HepG2 (cell line): ENCODE results near the gene SLCO1B1. TPM values are rescaled to one million over a fixed set of nuclear protein-coding genes. Genes with fewer than 3 reads are reported as not detected.
"Not testable (repeated sequence)": the region's sequence is repeated elsewhere in the genome, so short reads cannot be mapped to it uniquely, and the experiment has no call there.

Source experiments
- ATAC-seq: fragments of 200-7000 bp; cut with Tn5 transposase; 3 replicates; pipeline ENCODE4 v1.9.1; 2020; ENCODE audit warnings: mild to moderate bottlenecking, moderate library complexity
- BruUV-seq: library from RNA; stranded (reverse); fragments of 400-500 nt; replicated peaks from 2 replicates; lab custom pipeline; 2021; lab: Mats Ljungman, UMichigan
- CTCF ChIA-PET: fragments of 300-600 bp; formaldehyde crosslinking; extraction: SDS; loops from one replicate; lab custom pipeline; 2021; ENCODE audit warnings: low total read pairs, inconsistent platforms, low intra/inter-chr PET ratio; lab: Yijun Ruan, JAX
- POLR2A ChIA-PET: fragments of 350-600 bp; sonication (Branson Sonifier 250); formaldehyde crosslinking; loops from one replicate; lab custom pipeline; 2020; ENCODE audit warnings: antibody characterized with exemption, inconsistent platforms; lab: Yijun Ruan, JAX
- DNase-seq: peaks from one replicate; pipeline ENCODE4 v3.0.0-alpha.2; 2015; ENCODE audit warnings: low spot score
- FAIRE-seq: peaks from 3 replicates; lab custom pipeline; 2011; peaks lifted over from hg19 to GRCh38; lab: Jason Lieb, UNC
- H2AFZ ChIP-seq: one replicate; pipeline ENCODE4 v1.6.1; 2011; ENCODE audit warnings: low read length, inconsistent platforms
- H3K27ac ChIP-seq: fragments of 300-600 bp; 3 replicates; pipeline ENCODE4 v1.8.0; 2011; ENCODE audit warnings: mixed run types, mild to moderate bottlenecking, mixed read lengths, low read length, inconsistent platforms; ENCODE audit not compliant: insufficient read depth; ENCODE audit errors: extremely low read length
- H3K27me3 ChIP-seq, 2 experiments: fragments of 200-600 bp in 1 of 2; 2 replicates in 1 of 2; 3 replicates in 1 of 2; pipeline versions ENCODE4 v1.6.0 to v1.8.0; 2011; ENCODE audit warnings: low read length in 2 of 2, mild to moderate bottlenecking in 2 of 2, moderate library complexity in 2 of 2, inconsistent platforms in 1 of 2; ENCODE audit not compliant: insufficient read depth in 2 of 2, control insufficient read depth in 1 of 2
- H3K36me3 ChIP-seq, 2 experiments: fragments of 200-600 bp in 1 of 2; replicated peaks in 1 of 2; 2 replicates in 1 of 2; 3 replicates in 1 of 2; pipeline versions ENCODE4 v1.5.1 to v1.8.0; 2011; ENCODE audit warnings: low read length in 2 of 2, inconsistent platforms in 1 of 2; ENCODE audit not compliant: insufficient read depth in 2 of 2, control insufficient read depth in 1 of 2
- H3K4me1 ChIP-seq: 2 replicates; pipeline ENCODE4 v1.5.1; 2012; ENCODE audit warnings: low read length, inconsistent platforms; ENCODE audit not compliant: insufficient read depth
- H3K4me2 ChIP-seq: 2 replicates; pipeline ENCODE4 v1.6.0; 2011; ENCODE audit warnings: low read depth, low read length, inconsistent platforms
- H3K4me3 ChIP-seq, 3 experiments: fragments of 200-600 bp in 1 of 3; sonication (generic), shearing (Covaris generic) in 1 of 3; replicated peaks in 1 of 3; 2 replicates each; pipeline ENCODE4 v1.5.1; 2011 to 2016; ENCODE audit warnings: low read length in 3 of 3, inconsistent platforms in 2 of 3, low read depth in 2 of 3, mild to moderate bottlenecking in 2 of 3, control low read depth in 1 of 3, mixed read lengths in 1 of 3; ENCODE audit not compliant: insufficient read depth in 1 of 3
- H3K79me2 ChIP-seq: one replicate; pipeline ENCODE4 v1.6.1; 2011; ENCODE audit warnings: low read length, inconsistent platforms; ENCODE audit not compliant: insufficient read depth
- H3K9ac ChIP-seq: 2 replicates; pipeline ENCODE4 v1.6.0; 2011; ENCODE audit warnings: mild to moderate bottlenecking, low read depth, low read length, inconsistent platforms; ENCODE audit not compliant: insufficient read depth
- H3K9me3 ChIP-seq: 2 replicates; pipeline ENCODE4 v1.5.1; 2012; ENCODE audit warnings: mild to moderate bottlenecking, low read length
- H4K20me1 ChIP-seq: 2 replicates; pipeline ENCODE4 v1.6.0; 2011; ENCODE audit warnings: inconsistent platforms, mild to moderate bottlenecking, low read length, moderate library complexity; ENCODE audit not compliant: insufficient read depth
- FOXA3 ChIP-seq: IDR thresholded peaks from 2 replicates; pipeline ENCODE4 v1.6.1; 2016; ENCODE audit warnings: missing genetic modification reagents, missing compliant biosample characterization
- KDM1A ChIP-seq: IDR thresholded peaks from 2 replicates; pipeline ENCODE4 v1.6.1; 2016; ENCODE audit warnings: missing compliant biosample characterization
- MEIS2 ChIP-seq: sonication (generic); formaldehyde crosslinking; IDR thresholded peaks from 2 replicates; pipeline ENCODE4 v1.9.0; 2021; ENCODE audit warnings: mild to moderate bottlenecking, missing genetic modification reagents
- NR2F1 ChIP-seq, 2 experiments: fragments of 450-650 bp in 1 of 2; formaldehyde crosslinking in 1 of 2; IDR thresholded peaks; 2 replicates each; pipeline versions ENCODE4 v1.5.0 to v1.6.1; 2016 to 2020; ENCODE audit warnings: mild to moderate bottlenecking in 1 of 2, missing compliant biosample characterization in 1 of 2, missing genetic modification reagents in 1 of 2, moderate library complexity in 1 of 2
- ZNF10 ChIP-seq: sonication (generic); formaldehyde crosslinking; IDR thresholded peaks from 2 replicates; pipeline ENCODE4 v1.4.0; 2020; ENCODE audit warnings: mild to moderate bottlenecking, low read depth, missing genetic modification reagents, borderline replicate concordance
- ZNF180 ChIP-seq: sonication (generic); formaldehyde crosslinking; IDR thresholded peaks from 2 replicates; pipeline ENCODE4 v1.4.0; 2020; ENCODE audit warnings: low read depth, missing genetic modification reagents, borderline replicate concordance
- ZNF546 ChIP-seq: sonication (generic); formaldehyde crosslinking; conservative IDR thresholded peaks from 2 replicates; pipeline ENCODE4 v1.8.1; 2023; ENCODE audit warnings: mild to moderate bottlenecking, missing genetic modification reagents
- ZNF839 ChIP-seq: sonication (generic); formaldehyde crosslinking; IDR thresholded peaks from 2 replicates; pipeline ENCODE4 v1.4.0; 2020; ENCODE audit warnings: missing genetic modification reagents, mild to moderate bottlenecking, borderline replicate concordance
- WGBS: methylation state at CpG from one replicate; pipeline ENCODE4 v1.1.6; 2017; ENCODE audit warnings: low lambda C conversion rate; 5-methylcytosine and 5-hydroxymethylcytosine counted together
- in situ Hi-C: cut with HindIII; loops from 2 replicates; pipeline ENCODE4 v1.10.0; 2017; ENCODE audit warnings: low pct_unique_long_range_greater_than_20kb; ENCODE audit not compliant: extremely low pct_ligation_motif_present
- intact Hi-C: fragments of 100-400 bp; cut with micrococcal nuclease; formaldehyde crosslinking; loops from one replicate; pipeline ENCODE4 v1.10.0; 2022; ENCODE audit not compliant: unreplicated experiment
- polyA plus RNA-seq, 8 experiments: library from polyadenylated mRNA; depleted of rRNA in 3 of 8; stranded (reverse) in 7 of 8; unstranded in 1 of 8; fragments of >200 nt; fragmentation: Illumina TruSeq in 4 of 8; extraction: Trizol in 4 of 8; gene quantifications; 2 replicates each; pipeline versions ENCODE4 v1.2.1 to v1.2.3, GENCODE V29; 2011 to 2016; ENCODE audit warnings: low read depth in 4 of 8, missing spikeins in 1 of 8, mixed read lengths in 1 of 8; ENCODE audit not compliant: insufficient read depth in 1 of 8
- total RNA-seq, 5 experiments: library from RNA; depleted of rRNA; stranded (reverse); fragments of >200 nt; fragmentation: Illumina TruSeq; extraction: Trizol; gene quantifications; 2 replicates each; pipeline ENCODE4 v1.2.3, GENCODE V29; 2016; ENCODE audit warnings: low read depth in 1 of 5
- TF ChIP-seq, protein P1 (sequence below): fragments of 450-650 bp; IDR thresholded peaks from 2 replicates; pipeline ENCODE4 v1.6.1; 2017; ENCODE audit warnings: mild to moderate bottlenecking
- TF ChIP-seq, protein P2 (sequence below): sonication (generic); formaldehyde crosslinking; IDR thresholded peaks from 2 replicates; pipeline ENCODE4 v1.9.0; 2021; ENCODE audit warnings: missing genetic modification reagents, mild to moderate bottlenecking, borderline replicate concordance
- TF ChIP-seq, protein P3 (sequence below): sonication (generic); formaldehyde crosslinking; IDR thresholded peaks from 2 replicates; pipeline ENCODE4 v1.4.0; 2020; ENCODE audit warnings: missing genetic modification reagents

SLCO1B1 gene
- total and polyA plus RNA-seq, 2 of the 13 experiments (the other 11 are each of a cell fraction or from before 2014, with no cell fraction given): not detected

DNA sequence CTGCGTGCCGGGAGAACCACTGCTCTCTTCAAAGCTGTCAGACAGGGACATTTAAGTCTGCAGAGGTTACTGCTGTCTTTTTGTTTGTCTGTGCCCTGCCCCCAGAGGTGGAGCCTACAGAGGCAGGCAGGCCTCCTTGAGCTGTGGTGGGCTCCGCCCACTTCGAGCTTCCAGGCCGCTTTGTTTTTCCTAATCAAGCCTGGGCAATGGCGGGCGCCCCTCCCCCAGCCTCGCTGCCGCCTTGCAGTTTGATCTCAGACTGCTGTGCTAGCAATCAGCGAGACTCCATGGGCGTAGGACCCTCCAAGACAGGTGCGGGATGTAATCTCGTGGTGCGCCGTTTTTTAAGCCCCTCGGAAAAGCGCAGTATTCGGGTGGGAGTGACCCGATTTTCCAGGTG, 83.4 kb downstream of the SLCO1B1 start:
- H2AFZ ChIP-seq, H3K27ac ChIP-seq, H4K20me1 ChIP-seq, H3K4me2 ChIP-seq, ATAC-seq, FAIRE-seq, H3K79me2 ChIP-seq, CTCF ChIA-PET, intact Hi-C loops, H3K9ac ChIP-seq, POLR2A ChIA-PET, H3K4me3 ChIP-seq, BruUV-seq, DNase-seq, H3K36me3 ChIP-seq, H3K27me3 ChIP-seq, H3K4me1 ChIP-seq, in situ Hi-C loops: not testable (repeated sequence)
- H3K9me3 ChIP-seq: peaks cover 18% of the 10 kb centered on the region; the same call in 1 of the 2 replicates
- 60% methylated on average over 4 of the region's 19 CpGs for WGBS

DNA sequence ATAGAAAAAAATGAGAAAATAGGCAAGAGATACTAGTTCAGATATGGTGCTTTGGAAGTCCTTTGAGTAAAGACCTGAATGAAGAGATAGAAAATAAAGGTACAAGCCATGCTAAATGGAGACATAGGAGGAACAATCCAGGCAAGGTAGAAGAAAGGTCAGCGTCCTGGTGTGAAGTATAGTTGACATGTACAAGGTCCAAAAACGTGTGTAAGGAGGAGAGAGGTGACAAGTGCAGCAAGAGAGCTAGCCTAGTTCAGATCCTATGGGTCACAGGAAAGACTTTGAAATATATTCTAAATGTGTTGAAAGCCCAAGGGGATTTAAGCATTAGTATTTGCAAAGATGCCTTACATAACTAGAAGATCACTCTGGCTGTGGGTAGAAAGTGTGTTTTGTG, 88.2 kb downstream of the SLCO1B1 start:
- Histone ChIP-seq H2AFZ (no peak overlapping the region), H3K4me3 (no peak overlapping the region), H3K4me1 (no peaks in the 10 kb centered on the region), H3K36me3 (no peaks in the 10 kb centered on the region), H3K9ac (no peak overlapping the region), H3K27me3 (no peaks in the 10 kb centered on the region), H3K4me2 (no peak overlapping the region), H3K79me2 (no peaks in the 10 kb centered on the region), H3K27ac (no peak overlapping the region), H4K20me1 (no peaks in the 10 kb centered on the region), H3K9me3 (peaks cover 18% of the 10 kb centered on the region; the same call in 1 of the 2 replicates)
- ChIA-PET POLR2A (no interaction called here), CTCF (no interaction called here)
- WGBS: 2% methylated on average over 2 of the region's 2 CpGs
- intact Hi-C loops (no loop called here), in situ Hi-C loops (no loop called here)
- BruUV-seq: no TSS peak
- DNase-seq (no peak), FAIRE-seq (no peak), ATAC-seq (no peak)
- TF ChIP-seq, protein P1, sequence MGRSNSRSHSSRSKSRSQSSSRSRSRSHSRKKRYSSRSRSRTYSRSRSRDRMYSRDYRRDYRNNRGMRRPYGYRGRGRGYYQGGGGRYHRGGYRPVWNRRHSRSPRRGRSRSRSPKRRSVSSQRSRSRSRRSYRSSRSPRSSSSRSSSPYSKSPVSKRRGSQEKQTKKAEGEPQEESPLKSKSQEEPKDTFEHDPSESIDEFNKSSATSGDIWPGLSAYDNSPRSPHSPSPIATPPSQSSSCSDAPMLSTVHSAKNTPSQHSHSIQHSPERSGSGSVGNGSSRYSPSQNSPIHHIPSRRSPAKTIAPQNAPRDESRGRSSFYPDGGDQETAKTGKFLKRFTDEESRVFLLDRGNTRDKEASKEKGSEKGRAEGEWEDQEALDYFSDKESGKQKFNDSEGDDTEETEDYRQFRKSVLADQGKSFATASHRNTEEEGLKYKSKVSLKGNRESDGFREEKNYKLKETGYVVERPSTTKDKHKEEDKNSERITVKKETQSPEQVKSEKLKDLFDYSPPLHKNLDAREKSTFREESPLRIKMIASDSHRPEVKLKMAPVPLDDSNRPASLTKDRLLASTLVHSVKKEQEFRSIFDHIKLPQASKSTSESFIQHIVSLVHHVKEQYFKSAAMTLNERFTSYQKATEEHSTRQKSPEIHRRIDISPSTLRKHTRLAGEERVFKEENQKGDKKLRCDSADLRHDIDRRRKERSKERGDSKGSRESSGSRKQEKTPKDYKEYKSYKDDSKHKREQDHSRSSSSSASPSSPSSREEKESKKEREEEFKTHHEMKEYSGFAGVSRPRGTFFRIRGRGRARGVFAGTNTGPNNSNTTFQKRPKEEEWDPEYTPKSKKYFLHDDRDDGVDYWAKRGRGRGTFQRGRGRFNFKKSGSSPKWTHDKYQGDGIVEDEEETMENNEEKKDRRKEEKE: no peak
- no peak for TF ChIP-seq FOXA3 (CRISPR knock-in tag)
- no peak for TF ChIP-seq ZNF839
- TF ChIP-seq, protein P2, sequence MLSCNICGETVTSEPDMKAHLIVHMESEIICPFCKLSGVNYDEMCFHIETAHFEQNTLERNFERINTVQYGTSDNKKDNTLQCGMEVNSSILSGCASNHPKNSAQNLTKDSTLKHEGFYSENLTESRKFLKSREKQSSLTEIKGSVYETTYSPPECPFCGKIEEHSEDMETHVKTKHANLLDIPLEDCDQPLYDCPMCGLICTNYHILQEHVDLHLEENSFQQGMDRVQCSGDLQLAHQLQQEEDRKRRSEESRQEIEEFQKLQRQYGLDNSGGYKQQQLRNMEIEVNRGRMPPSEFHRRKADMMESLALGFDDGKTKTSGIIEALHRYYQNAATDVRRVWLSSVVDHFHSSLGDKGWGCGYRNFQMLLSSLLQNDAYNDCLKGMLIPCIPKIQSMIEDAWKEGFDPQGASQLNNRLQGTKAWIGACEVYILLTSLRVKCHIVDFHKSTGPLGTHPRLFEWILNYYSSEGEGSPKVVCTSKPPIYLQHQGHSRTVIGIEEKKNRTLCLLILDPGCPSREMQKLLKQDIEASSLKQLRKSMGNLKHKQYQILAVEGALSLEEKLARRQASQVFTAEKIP: no peak
- no peak for TF ChIP-seq MEIS2 (CRISPR knock-in tag)
- TF ChIP-seq ZNF180 (CRISPR knock-in tag): no peak
- TF ChIP-seq, protein P3, sequence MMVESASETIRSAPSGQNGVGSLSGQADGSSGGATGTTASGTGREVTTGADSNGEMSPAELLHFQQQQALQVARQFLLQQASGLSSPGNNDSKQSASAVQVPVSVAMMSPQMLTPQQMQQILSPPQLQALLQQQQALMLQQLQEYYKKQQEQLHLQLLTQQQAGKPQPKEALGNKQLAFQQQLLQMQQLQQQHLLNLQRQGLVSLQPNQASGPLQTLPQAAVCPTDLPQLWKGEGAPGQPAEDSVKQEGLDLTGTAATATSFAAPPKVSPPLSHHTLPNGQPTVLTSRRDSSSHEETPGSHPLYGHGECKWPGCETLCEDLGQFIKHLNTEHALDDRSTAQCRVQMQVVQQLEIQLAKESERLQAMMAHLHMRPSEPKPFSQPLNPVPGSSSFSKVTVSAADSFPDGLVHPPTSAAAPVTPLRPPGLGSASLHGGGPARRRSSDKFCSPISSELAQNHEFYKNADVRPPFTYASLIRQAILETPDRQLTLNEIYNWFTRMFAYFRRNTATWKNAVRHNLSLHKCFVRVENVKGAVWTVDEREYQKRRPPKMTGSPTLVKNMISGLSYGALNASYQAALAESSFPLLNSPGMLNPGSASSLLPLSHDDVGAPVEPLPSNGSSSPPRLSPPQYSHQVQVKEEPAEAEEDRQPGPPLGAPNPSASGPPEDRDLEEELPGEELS (CRISPR knock-in tag): no peak
- no peak for TF ChIP-seq ZNF10 (CRISPR knock-in tag)
- TF ChIP-seq KDM1A: no peak
- TF ChIP-seq ZNF546 (CRISPR knock-in tag): no peak
- no peak for TF ChIP-seq NR2F1 (CRISPR knock-in tag; IDR thresholded peaks at IDR 0.05)
